ENCODE results near the gene BCAS3.
A peak's percentile ranks its signal among the peaks of the same experiment; 100 is the strongest.

Gene BCAS3

GRCh38 chr17:60676758-60677307, 818 bp upstream of the BCAS3 start:
- DNase-seq: no peak

GRCh38 chr17:60678118-60678444, 430 bp downstream of the BCAS3 start:
- DNase-seq: peak; percentile 31

GRCh38 chr17:60679287-60679686, 1.6 kb downstream of the BCAS3 start:
- DNase-seq: no peak

GRCh38 chr17:60680754-60681153, 3.1 kb downstream of the BCAS3 start:
- no peak for DNase-seq

GRCh38 chr17:60685437-60685836, 7.8 kb downstream of the BCAS3 start:
- DNase-seq: no peak

- DNase-seq: no peak
These were observed 18.3 kb downstream of the BCAS3 start for GRCh38 chr17:60695960-60696359.

GRCh38 chr17:60699090-60699489, 21.4 kb downstream of the BCAS3 start:
- no peak for DNase-seq

- DNase-seq: no peak
These were observed 26.5 kb downstream of the BCAS3 start for GRCh38 chr17:60704170-60704569.

GRCh38 chr17:60712675-60713074, 35.0 kb downstream of the BCAS3 start:
- DNase-seq: no peak

GRCh38 chr17:60713608-60714007, 36.0 kb downstream of the BCAS3 start:
- no peak for DNase-seq

GRCh38 chr17:60716766-60717165, 39.1 kb downstream of the BCAS3 start:
- DNase-seq: no peak

GRCh38 chr17:60717814-60718213, 40.2 kb downstream of the BCAS3 start:
- DNase-seq: no peak

- DNase-seq: peak; percentile 17
These were observed 43.3 kb downstream of the BCAS3 start for GRCh38 chr17:60720763-60721531.

GRCh38 chr17:60724647-60725046, 47.0 kb downstream of the BCAS3 start:
- DNase-seq: no peak

GRCh38 chr17:60729854-60730253, 52.2 kb downstream of the BCAS3 start:
- no peak for DNase-seq

- no peak for DNase-seq
These were observed 52.6 kb downstream of the BCAS3 start for GRCh38 chr17:60730273-60730672.

- DNase-seq: no peak
These were observed 60.6 kb downstream of the BCAS3 start for GRCh38 chr17:60738287-60738686.

- DNase-seq: no peak
These were observed 62.9 kb downstream of the BCAS3 start for GRCh38 chr17:60740584-60740983.

GRCh38 chr17:60741031-60741430, 63.4 kb downstream of the BCAS3 start:
- no peak for DNase-seq

- no peak for DNase-seq
These were observed 65.6 kb downstream of the BCAS3 start for GRCh38 chr17:60743282-60743681.

GRCh38 chr17:60743799-60744198, 66.1 kb downstream of the BCAS3 start:
- no peak for DNase-seq

- DNase-seq: no peak
These were observed 66.8 kb downstream of the BCAS3 start for GRCh38 chr17:60744355-60744966.

GRCh38 chr17:60745544-60745943, 67.9 kb downstream of the BCAS3 start:
- DNase-seq: no peak

- no peak for DNase-seq
These were observed 69.6 kb downstream of the BCAS3 start for GRCh38 chr17:60747069-60747808.
